ENCODE measurements around the gene LRPPRC.

LRPPRC gene

DNA sequence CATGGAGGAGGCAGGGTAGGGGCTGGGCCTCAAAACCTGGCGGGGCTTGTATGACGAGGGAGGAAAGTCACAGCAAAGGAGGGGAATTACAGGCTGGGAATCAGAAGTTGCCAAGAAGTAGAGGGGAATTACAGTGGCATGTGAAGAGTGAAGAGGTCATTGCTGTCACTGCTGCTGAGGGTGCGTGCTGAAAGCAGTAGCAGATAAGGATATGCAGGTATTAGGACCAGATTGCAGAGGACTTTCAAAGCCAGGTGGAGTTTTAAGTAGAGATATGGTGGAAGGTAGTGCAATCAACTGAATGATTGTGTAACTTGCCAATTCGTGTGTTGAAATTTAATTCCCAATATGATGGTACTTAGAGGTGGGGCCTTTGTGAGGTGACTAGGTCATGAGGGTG lies 19.4 kb upstream of the LRPPRC start:
- TF ChIP-seq, protein P1, sequence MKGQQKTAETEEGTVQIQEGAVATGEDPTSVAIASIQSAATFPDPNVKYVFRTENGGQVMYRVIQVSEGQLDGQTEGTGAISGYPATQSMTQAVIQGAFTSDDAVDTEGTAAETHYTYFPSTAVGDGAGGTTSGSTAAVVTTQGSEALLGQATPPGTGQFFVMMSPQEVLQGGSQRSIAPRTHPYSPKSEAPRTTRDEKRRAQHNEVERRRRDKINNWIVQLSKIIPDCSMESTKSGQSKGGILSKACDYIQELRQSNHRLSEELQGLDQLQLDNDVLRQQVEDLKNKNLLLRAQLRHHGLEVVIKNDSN (IDR thresholded peaks at IDR 0.05): no peak
- TF ChIP-seq NFIC (IDR thresholded peaks at IDR 0.05) (no peak), TAF1 (IDR thresholded peaks at IDR 0.05; ENCODE audit: low read depth) (no peak), EGR1 (IDR thresholded peaks at IDR 0.05) (no peak), CEBPB (IDR thresholded peaks at IDR 0.05) (no peak), FOXM1 (IDR thresholded peaks at IDR 0.05; ENCODE audit: borderline replicate concordance, low read depth) (no peak), CREB1 (IDR thresholded peaks at IDR 0.05; ENCODE audit: low read depth) (no peak), EP300 (IDR thresholded peaks at IDR 0.05; ENCODE audit: borderline replicate concordance) (no peak), TCF12 (IDR thresholded peaks at IDR 0.05; ENCODE audit: low read depth) (no peak), RAD21 (IDR thresholded peaks at IDR 0.05; ENCODE audit: low read depth) (no peak), YY1 (IDR thresholded peaks at IDR 0.05; ENCODE audit: low read depth) (no peak), TEAD4 (IDR thresholded peaks at IDR 0.05) (no peak), ZBTB7A (IDR thresholded peaks at IDR 0.05; ENCODE audit: low read depth) (no peak)
- TF ChIP-seq, protein P2, sequence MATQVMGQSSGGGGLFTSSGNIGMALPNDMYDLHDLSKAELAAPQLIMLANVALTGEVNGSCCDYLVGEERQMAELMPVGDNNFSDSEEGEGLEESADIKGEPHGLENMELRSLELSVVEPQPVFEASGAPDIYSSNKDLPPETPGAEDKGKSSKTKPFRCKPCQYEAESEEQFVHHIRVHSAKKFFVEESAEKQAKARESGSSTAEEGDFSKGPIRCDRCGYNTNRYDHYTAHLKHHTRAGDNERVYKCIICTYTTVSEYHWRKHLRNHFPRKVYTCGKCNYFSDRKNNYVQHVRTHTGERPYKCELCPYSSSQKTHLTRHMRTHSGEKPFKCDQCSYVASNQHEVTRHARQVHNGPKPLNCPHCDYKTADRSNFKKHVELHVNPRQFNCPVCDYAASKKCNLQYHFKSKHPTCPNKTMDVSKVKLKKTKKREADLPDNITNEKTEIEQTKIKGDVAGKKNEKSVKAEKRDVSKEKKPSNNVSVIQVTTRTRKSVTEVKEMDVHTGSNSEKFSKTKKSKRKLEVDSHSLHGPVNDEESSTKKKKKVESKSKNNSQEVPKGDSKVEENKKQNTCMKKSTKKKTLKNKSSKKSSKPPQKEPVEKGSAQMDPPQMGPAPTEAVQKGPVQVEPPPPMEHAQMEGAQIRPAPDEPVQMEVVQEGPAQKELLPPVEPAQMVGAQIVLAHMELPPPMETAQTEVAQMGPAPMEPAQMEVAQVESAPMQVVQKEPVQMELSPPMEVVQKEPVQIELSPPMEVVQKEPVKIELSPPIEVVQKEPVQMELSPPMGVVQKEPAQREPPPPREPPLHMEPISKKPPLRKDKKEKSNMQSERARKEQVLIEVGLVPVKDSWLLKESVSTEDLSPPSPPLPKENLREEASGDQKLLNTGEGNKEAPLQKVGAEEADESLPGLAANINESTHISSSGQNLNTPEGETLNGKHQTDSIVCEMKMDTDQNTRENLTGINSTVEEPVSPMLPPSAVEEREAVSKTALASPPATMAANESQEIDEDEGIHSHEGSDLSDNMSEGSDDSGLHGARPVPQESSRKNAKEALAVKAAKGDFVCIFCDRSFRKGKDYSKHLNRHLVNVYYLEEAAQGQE (IDR thresholded peaks at IDR 0.05; ENCODE audit: low read depth): no peak
- TF ChIP-seq, protein P3, sequence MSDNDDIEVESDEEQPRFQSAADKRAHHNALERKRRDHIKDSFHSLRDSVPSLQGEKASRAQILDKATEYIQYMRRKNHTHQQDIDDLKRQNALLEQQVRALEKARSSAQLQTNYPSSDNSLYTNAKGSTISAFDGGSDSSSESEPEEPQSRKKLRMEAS (IDR thresholded peaks at IDR 0.05): no peak

DNA sequence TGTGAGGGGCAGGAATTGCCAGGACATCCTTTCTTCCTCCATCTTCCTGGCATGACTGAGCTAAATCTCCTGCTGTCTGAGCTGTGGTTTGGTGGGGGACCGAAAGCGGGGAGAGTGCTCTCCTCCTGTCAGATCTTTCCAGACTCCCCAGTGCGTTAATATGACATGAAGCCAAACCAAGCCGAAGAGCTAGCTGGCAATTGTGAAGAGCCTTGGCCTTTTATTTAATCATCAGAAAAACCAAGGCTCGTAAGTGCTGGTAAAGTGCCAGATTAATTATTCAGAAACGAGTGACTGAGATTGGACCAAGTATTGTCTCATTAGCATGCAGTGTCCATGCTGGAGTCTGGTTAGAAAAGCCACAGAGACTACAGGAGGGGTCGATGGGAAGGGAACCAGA lies 14.5 kb upstream of the LRPPRC start:
- TF ChIP-seq, protein P1 (IDR thresholded peaks at IDR 0.05): no peak
- no peak for TF ChIP-seq TEAD4 (IDR thresholded peaks at IDR 0.05)
- no peak for TF ChIP-seq NFIC (IDR thresholded peaks at IDR 0.05)
- no peak for TF ChIP-seq TAF1 (IDR thresholded peaks at IDR 0.05; ENCODE audit: low read depth)
- TF ChIP-seq CREB1 (IDR thresholded peaks at IDR 0.05; ENCODE audit: low read depth): no peak
- no peak for TF ChIP-seq EGR1 (IDR thresholded peaks at IDR 0.05)
- no peak for TF ChIP-seq ZBTB7A (IDR thresholded peaks at IDR 0.05; ENCODE audit: low read depth)
- TF ChIP-seq EP300 (IDR thresholded peaks at IDR 0.05; ENCODE audit: borderline replicate concordance): no peak
- no peak for TF ChIP-seq FOXM1 (IDR thresholded peaks at IDR 0.05; ENCODE audit: borderline replicate concordance, low read depth)
- TF ChIP-seq, protein P3 (IDR thresholded peaks at IDR 0.05): no peak
- TF ChIP-seq, protein P2 (IDR thresholded peaks at IDR 0.05; ENCODE audit: low read depth): no peak
- TF ChIP-seq RAD21 (IDR thresholded peaks at IDR 0.05; ENCODE audit: low read depth): no peak
- TF ChIP-seq TCF12 (IDR thresholded peaks at IDR 0.05; ENCODE audit: low read depth): no peak

DNA sequence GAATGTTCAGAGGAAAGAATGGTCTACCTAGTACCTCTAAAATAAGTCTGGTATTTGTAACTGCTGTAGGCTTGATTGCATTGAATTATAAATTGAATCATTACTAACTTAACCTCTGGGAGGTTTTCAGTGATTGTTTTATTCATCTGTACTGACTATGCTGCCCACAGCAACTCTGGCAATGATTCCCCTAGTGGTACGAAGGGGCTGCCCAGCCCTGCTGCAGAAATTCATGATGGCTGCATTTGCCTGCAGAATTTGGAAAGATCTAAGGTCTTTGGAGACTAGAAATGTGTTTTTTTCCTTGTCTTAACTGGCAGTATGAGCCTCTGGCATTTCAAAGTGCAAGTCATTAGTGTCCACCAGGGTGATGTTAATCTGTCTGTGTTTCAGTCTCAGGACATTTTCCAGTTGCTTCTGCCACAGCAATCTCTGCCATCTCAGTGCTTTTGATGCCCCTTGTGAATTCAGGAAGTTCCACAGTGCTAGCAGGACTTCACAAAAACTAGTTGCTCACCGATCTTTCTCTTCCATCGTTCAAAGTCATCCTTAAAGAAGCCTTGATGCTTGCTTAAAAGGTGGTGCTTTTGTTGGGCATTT lies 13.4 kb upstream of the LRPPRC start:
- no peak for TF ChIP-seq EP300 (IDR thresholded peaks at IDR 0.05; ENCODE audit: borderline replicate concordance)
- no peak for TF ChIP-seq FOXM1 (IDR thresholded peaks at IDR 0.05; ENCODE audit: borderline replicate concordance, low read depth)
- no peak for TF ChIP-seq TEAD4 (IDR thresholded peaks at IDR 0.05)
- no peak for TF ChIP-seq CREB1 (IDR thresholded peaks at IDR 0.05; ENCODE audit: low read depth)
- no peak for TF ChIP-seq ZBTB7A (IDR thresholded peaks at IDR 0.05; ENCODE audit: low read depth)
- no peak for TF ChIP-seq EGR1 (IDR thresholded peaks at IDR 0.05)
- TF ChIP-seq NFIC (IDR thresholded peaks at IDR 0.05): no peak
- no peak for TF ChIP-seq TAF1 (IDR thresholded peaks at IDR 0.05; ENCODE audit: low read depth)
- TF ChIP-seq RAD21 (IDR thresholded peaks at IDR 0.05; ENCODE audit: low read depth): no peak
- TF ChIP-seq, protein P1 (IDR thresholded peaks at IDR 0.05): no peak
- TF ChIP-seq CEBPB (IDR thresholded peaks at IDR 0.05): no peak
- TF ChIP-seq YY1 (IDR thresholded peaks at IDR 0.05; ENCODE audit: low read depth): no peak

DNA sequence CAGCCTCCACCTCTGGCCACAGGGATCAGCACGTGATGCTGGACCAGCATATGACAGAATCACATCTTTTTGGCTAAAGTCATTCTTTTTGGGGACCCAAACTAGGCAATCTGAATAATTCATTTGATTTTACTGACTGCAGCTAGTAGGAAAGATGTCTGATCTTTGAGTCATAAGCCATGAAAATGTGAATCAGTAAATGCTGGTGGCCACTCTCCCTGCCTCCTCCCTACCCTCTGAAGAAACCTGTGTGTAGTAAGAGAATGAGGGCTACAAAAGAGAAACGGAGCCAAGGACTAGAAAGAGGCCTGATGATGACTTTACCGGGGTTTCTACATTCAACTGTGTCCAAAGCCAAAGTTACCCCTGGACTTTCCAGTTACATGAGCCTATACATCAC lies 10.1 kb upstream of the LRPPRC start:
- TF ChIP-seq, protein P3 (IDR thresholded peaks at IDR 0.05): no peak
- TF ChIP-seq CEBPB (IDR thresholded peaks at IDR 0.05) (no peak), CREB1 (IDR thresholded peaks at IDR 0.05; ENCODE audit: low read depth) (no peak), TEAD4 (IDR thresholded peaks at IDR 0.05) (no peak), TAF1 (IDR thresholded peaks at IDR 0.05; ENCODE audit: low read depth) (no peak)
